HG03135 (cell line): ENCODE results near the gene NADSYN1.

Source experiments
- ATAC-seq: cut with Tn5 transposase; IDR thresholded peaks from one replicate; pipeline ENCODE4 v1.9.1; 2021; ENCODE audit warnings: mild to moderate bottlenecking, moderate library complexity; ENCODE audit not compliant: unreplicated experiment

NADSYN1 gene

GRCh38 chr11:71542879-71543777 lies 90.1 kb downstream of the NADSYN1 start:
- ATAC-seq: no peak

GRCh38 chr11:71543866-71544265 lies 90.9 kb downstream of the NADSYN1 start:
- no peak for ATAC-seq

- no peak for ATAC-seq
Observed at GRCh38 chr11:71544525-71545214, 91.7 kb downstream of the NADSYN1 start.

GRCh38 chr11:71545405-71545966 lies 92.5 kb downstream of the NADSYN1 start:
- ATAC-seq: no peak

GRCh38 chr11:71548120-71548519 lies 95.1 kb downstream of the NADSYN1 start, which contains the start of gene KRTAP5-9:
KRTAP5-9 (plus strand) TSS chr11:71548420; CDS start chr11:71548658, 238 bp downstream.
- no peak for ATAC-seq

GRCh38 chr11:71548716-71549151 lies 95.7 kb downstream of the NADSYN1 start:
- ATAC-seq: no peak
